GDM1 (cell line): Measurements from ENCODE around the gene IL10RB.
"Not testable (repeated sequence)": the region's sequence is repeated elsewhere in the genome, so short reads cannot be mapped to it uniquely, and the experiment has no call there.

Source experiments
- DNase-seq: peaks from one replicate; lab custom pipeline; 2025; lab: John Stamatoyannopoulos, UW

Gene IL10RB

GRCh38 chr21:33266050-33266788 lies at the start of gene IL10RB:
IL10RB (plus strand) TSS chr21:33266367; CDS start chr21:33266466, 99 bp downstream.
- DNase-seq = no peak

- no peak for DNase-seq
These were observed 49.0 kb upstream of the IL10RB start for GRCh38 chr21:33217138-33217520.

GRCh38 chr21:33219300-33219699 lies 46.9 kb upstream of the IL10RB start:
- no peak for DNase-seq

- DNase-seq = no peak
These were observed 46.2 kb upstream of the IL10RB start for GRCh38 chr21:33219954-33220353.

- not testable (repeated sequence) for DNase-seq
These were observed 40.8 kb upstream of the IL10RB start for GRCh38 chr21:33225376-33225775.

GRCh38 chr21:33228455-33228854 lies 37.7 kb upstream of the IL10RB start:
- no peak for DNase-seq

GRCh38 chr21:33229099-33229783 lies 36.9 kb upstream of the IL10RB start:
- no peak for DNase-seq

GRCh38 chr21:33229784-33230544 lies 36.2 kb upstream of the IL10RB start, which contains the start of gene IFNAR2:
IFNAR2 (plus strand) TSS chr21:33229938; CDS start chr21:33241923, 11,985 bp downstream.
- DNase-seq = peak; percentile 39

GRCh38 chr21:33230545-33231324 lies 35.4 kb upstream of the IL10RB start:
- no peak for DNase-seq

GRCh38 chr21:33231526-33231925 lies 34.6 kb upstream of the IL10RB start:
- DNase-seq = no peak

GRCh38 chr21:33232291-33233034 lies 33.7 kb upstream of the IL10RB start:
- no peak for DNase-seq

- DNase-seq = no peak
These were observed 31.3 kb upstream of the IL10RB start for GRCh38 chr21:33234635-33235520.

- no peak for DNase-seq
These were observed 30.0 kb upstream of the IL10RB start for GRCh38 chr21:33236013-33236686.

- DNase-seq = no peak
These were observed 29.4 kb upstream of the IL10RB start for GRCh38 chr21:33236766-33237165.

- no peak for DNase-seq
These were observed 28.7 kb upstream of the IL10RB start for GRCh38 chr21:33237486-33237885.

- no peak for DNase-seq
These were observed 28.0 kb upstream of the IL10RB start for GRCh38 chr21:33238146-33238545.

- no peak for DNase-seq
These were observed 27.5 kb upstream of the IL10RB start for GRCh38 chr21:33238565-33239255.

- not testable (repeated sequence) for DNase-seq
These were observed 26.5 kb upstream of the IL10RB start for GRCh38 chr21:33239559-33240127.

- no peak for DNase-seq
These were observed 25.8 kb upstream of the IL10RB start for GRCh38 chr21:33240404-33240803.
